ENCODE measurements around the gene USP40.

USP40 gene

DNA sequence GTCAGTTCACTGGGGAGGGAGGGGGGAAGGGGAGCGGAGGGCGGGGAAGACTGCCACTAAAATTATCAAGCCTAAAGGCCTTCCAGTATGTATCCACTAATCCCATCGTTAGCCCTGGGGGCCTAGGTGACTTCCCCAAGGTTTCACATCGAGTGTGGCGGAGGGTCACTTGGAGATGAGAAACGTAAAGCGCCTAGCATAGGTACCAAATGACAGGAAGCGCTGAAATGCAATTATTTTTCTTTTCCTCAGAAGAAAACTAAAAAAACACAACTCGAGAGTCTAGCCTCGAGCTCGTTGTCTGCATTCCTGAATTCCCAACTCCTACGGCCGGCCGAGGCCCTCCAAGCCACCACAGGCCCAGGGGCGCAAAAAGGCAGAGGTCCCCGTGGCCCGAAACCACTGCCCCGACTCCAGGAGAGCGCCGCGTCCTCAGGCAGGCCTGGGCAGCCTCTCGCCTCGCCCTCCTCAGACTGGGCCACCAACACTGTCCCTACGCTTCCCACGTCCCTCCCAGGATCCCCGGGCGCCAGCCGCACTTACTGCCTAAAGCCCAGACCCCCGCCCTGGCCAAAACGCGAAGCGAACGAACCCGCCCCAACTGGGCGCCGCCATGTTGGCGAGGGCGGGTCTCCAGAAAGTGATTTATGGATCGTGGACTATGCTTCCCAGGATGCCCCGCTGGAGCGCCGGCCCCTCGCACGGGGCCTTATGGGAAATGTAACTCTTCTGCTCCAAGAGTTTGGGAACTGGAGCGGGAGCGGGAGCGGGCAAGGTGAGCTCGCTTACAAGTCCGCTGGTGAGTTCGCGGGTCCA, at the start of gene USP40 (continued):
- TF ChIP-seq ZNF221 (tag by site-specific recombination; IDR thresholded peaks at IDR 0.05; ENCODE audit: borderline replicate concordance) (no peak), ZNF473 (tag by site-specific recombination; IDR thresholded peaks at IDR 0.05) (no peak), ZNF621 (tag by site-specific recombination; IDR thresholded peaks at IDR 0.05) (no peak), ZNF830 (tag by site-specific recombination; IDR thresholded peaks at IDR 0.05; ENCODE audit: low read depth) (no peak), KLF9 (tag by site-specific recombination; IDR thresholded peaks at IDR 0.05; ENCODE audit: low read depth) (peak; percentile 49; the same call in 1 of the 2 replicates), ZNF843 (tag by site-specific recombination; IDR thresholded peaks at IDR 0.05) (no peak), GLIS2 (tag by site-specific recombination; IDR thresholded peaks at IDR 0.05) (0 out of 2 replicates have a peak, but pooled peaks have one; percentile 36), SP2 (tag by site-specific recombination; IDR thresholded peaks at IDR 0.05) (peak; percentile 86), ZNF791 (tag by site-specific recombination; IDR thresholded peaks at IDR 0.05) (no peak), SETDB1 (IDR thresholded peaks at IDR 0.05; ENCODE audit: insufficient read length, low read length) (no peak), TRIM28 (IDR thresholded peaks at IDR 0.05; ENCODE audit: borderline replicate concordance, low read length) (no peak), MYNN (tag by site-specific recombination; IDR thresholded peaks at IDR 0.05; ENCODE audit: borderline replicate concordance) (no peak), ZEB2 (tag by site-specific recombination; IDR thresholded peaks at IDR 0.05) (peak; percentile 70), ZNF354C (tag by site-specific recombination; IDR thresholded peaks at IDR 0.05; ENCODE audit: borderline replicate concordance, low read depth) (no peak), EGR2 (tag by site-specific recombination; IDR thresholded peaks at IDR 0.05; ENCODE audit: low read depth) (peak; percentile 42; the same call in 1 of the 2 replicates), ZFP3 (tag by site-specific recombination; IDR thresholded peaks at IDR 0.05; ENCODE audit: low read depth) (no peak), ZNF544 (tag by site-specific recombination; IDR thresholded peaks at IDR 0.05) (no peak), ZSCAN30 (tag by site-specific recombination; IDR thresholded peaks at IDR 0.05) (no peak), ZNF169 (tag by site-specific recombination; IDR thresholded peaks at IDR 0.05) (no peak), MZF1 (tag by site-specific recombination; IDR thresholded peaks at IDR 0.05; ENCODE audit: borderline replicate concordance) (no peak), ZNF785 (tag by site-specific recombination; IDR thresholded peaks at IDR 0.05) (no peak), ZIC2 (tag by site-specific recombination; IDR thresholded peaks at IDR 0.05) (no peak), ZNF184 (tag by site-specific recombination; IDR thresholded peaks at IDR 0.05) (no peak), ZBTB48 (tag by site-specific recombination; IDR thresholded peaks at IDR 0.05) (peak; percentile 85), ZFHX2 (tag by site-specific recombination; conservative IDR thresholded peaks at IDR 0.05) (peak; percentile 52), ZNF394 (tag by site-specific recombination; IDR thresholded peaks at IDR 0.05; ENCODE audit: borderline replicate concordance) (no peak; the same call in 1 of the 2 replicates), ZFP41 (tag by site-specific recombination; IDR thresholded peaks at IDR 0.05; ENCODE audit: borderline replicate concordance) (no peak), ZFP69B (tag by site-specific recombination; IDR thresholded peaks at IDR 0.05) (0 out of 2 replicates have a peak, but pooled peaks have one; percentile 39), ZXDB (tag by site-specific recombination; IDR thresholded peaks at IDR 0.05) (peak; percentile 80), ZNF311 (tag by site-specific recombination; IDR thresholded peaks at IDR 0.05; ENCODE audit: borderline replicate concordance) (no peak)
- TF ChIP-seq, protein P1, sequence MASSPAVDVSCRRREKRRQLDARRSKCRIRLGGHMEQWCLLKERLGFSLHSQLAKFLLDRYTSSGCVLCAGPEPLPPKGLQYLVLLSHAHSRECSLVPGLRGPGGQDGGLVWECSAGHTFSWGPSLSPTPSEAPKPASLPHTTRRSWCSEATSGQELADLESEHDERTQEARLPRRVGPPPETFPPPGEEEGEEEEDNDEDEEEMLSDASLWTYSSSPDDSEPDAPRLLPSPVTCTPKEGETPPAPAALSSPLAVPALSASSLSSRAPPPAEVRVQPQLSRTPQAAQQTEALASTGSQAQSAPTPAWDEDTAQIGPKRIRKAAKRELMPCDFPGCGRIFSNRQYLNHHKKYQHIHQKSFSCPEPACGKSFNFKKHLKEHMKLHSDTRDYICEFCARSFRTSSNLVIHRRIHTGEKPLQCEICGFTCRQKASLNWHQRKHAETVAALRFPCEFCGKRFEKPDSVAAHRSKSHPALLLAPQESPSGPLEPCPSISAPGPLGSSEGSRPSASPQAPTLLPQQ (tag by site-specific recombination; IDR thresholded peaks at IDR 0.05): no peak; the same call in 1 of the 2 replicates
- TF ChIP-seq, protein P2, sequence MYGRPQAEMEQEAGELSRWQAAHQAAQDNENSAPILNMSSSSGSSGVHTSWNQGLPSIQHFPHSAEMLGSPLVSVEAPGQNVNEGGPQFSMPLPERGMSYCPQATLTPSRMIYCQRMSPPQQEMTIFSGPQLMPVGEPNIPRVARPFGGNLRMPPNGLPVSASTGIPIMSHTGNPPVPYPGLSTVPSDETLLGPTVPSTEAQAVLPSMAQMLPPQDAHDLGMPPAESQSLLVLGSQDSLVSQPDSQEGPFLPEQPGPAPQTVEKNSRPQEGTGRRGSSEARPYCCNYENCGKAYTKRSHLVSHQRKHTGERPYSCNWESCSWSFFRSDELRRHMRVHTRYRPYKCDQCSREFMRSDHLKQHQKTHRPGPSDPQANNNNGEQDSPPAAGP (tag by site-specific recombination; IDR thresholded peaks at IDR 0.05): no peak
- TF ChIP-seq, protein P3, sequence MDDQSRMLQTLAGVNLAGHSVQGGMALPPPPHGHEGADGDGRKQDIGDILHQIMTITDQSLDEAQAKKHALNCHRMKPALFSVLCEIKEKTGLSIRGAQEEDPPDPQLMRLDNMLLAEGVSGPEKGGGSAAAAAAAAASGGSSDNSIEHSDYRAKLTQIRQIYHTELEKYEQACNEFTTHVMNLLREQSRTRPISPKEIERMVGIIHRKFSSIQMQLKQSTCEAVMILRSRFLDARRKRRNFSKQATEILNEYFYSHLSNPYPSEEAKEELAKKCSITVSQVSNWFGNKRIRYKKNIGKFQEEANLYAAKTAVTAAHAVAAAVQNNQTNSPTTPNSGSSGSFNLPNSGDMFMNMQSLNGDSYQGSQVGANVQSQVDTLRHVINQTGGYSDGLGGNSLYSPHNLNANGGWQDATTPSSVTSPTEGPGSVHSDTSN (CRISPR knock-in tag; IDR thresholded peaks at IDR 0.05): peak; percentile 87
- TF ChIP-seq, protein P4, sequence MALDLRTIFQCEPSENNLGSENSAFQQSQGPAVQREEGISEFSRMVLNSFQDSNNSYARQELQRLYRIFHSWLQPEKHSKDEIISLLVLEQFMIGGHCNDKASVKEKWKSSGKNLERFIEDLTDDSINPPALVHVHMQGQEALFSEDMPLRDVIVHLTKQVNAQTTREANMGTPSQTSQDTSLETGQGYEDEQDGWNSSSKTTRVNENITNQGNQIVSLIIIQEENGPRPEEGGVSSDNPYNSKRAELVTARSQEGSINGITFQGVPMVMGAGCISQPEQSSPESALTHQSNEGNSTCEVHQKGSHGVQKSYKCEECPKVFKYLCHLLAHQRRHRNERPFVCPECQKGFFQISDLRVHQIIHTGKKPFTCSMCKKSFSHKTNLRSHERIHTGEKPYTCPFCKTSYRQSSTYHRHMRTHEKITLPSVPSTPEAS (tag by site-specific recombination; IDR thresholded peaks at IDR 0.05): no peak
- TF ChIP-seq, protein P5, sequence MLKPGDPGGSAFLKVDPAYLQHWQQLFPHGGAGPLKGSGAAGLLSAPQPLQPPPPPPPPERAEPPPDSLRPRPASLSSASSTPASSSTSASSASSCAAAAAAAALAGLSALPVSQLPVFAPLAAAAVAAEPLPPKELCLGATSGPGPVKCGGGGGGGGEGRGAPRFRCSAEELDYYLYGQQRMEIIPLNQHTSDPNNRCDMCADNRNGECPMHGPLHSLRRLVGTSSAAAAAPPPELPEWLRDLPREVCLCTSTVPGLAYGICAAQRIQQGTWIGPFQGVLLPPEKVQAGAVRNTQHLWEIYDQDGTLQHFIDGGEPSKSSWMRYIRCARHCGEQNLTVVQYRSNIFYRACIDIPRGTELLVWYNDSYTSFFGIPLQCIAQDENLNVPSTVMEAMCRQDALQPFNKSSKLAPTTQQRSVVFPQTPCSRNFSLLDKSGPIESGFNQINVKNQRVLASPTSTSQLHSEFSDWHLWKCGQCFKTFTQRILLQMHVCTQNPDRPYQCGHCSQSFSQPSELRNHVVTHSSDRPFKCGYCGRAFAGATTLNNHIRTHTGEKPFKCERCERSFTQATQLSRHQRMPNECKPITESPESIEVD (tag by site-specific recombination; IDR thresholded peaks at IDR 0.05): no peak

Data from HEK293 (cell line).